A673 (cell line): Measurements from ENCODE around the gene CLEC4F. TPM values are rescaled to one million over a fixed set of nuclear protein-coding genes. Genes with fewer than 3 reads are reported as not detected.
"Not testable (repeated sequence)": the region's sequence is repeated elsewhere in the genome, so short reads cannot be mapped to it uniquely, and the experiment has no call there.

ENCODE experiments used
- BruUV-seq: library from RNA; stranded (reverse); fragments of 400-500 nt; replicated peaks from 2 replicates; lab custom pipeline; 2021; lab: Mats Ljungman, UMichigan
- CTCF ChIA-PET: fragments of 300-600 bp; sonication (Branson Sonifier 250); formaldehyde crosslinking; loops from one replicate; lab custom pipeline; 2022; ENCODE audit warnings: antibody characterized with exemption; lab: Charles Lee
- POLR2A ChIA-PET: fragments of 300-600 bp; sonication (Branson Sonifier 250); formaldehyde crosslinking; loops from one replicate; lab custom pipeline; 2022; ENCODE audit warnings: antibody characterized with exemption; ENCODE audit not compliant: low non-redundant PET; lab: Charles Lee
- DNase-seq: peaks from one replicate; pipeline ENCODE4 v3.0.0-alpha.2; 2015; ENCODE audit warnings: low spot score
- H3K27ac ChIP-seq: fragments of 200-600 bp; sonication (generic); 2 replicates; pipeline ENCODE4 v1.5.1; 2016; ENCODE audit warnings: mixed run types, low read depth, mild to moderate bottlenecking, mixed read lengths, antibody characterized with exemption, low read length; ENCODE audit not compliant: poor library complexity, severe bottlenecking
- H3K27me3 ChIP-seq: fragments of 200-600 bp; sonication (generic); replicated peaks from 2 replicates; pipeline ENCODE4 v1.6.1; 2017; ENCODE audit warnings: mixed run types, low read depth, mild to moderate bottlenecking, mixed read lengths, antibody characterized with exemption, low read length; ENCODE audit not compliant: insufficient read depth, poor library complexity
- H3K36me3 ChIP-seq: fragments of 200-600 bp; sonication (generic); 2 replicates; pipeline ENCODE4 v1.6.1; 2016; ENCODE audit warnings: mixed run types, mild to moderate bottlenecking, mixed read lengths, antibody characterized with exemption, low read length; ENCODE audit not compliant: insufficient read depth, poor library complexity, severe bottlenecking
- H3K4me1 ChIP-seq: fragments of 200-600 bp; sonication (generic); 2 replicates; pipeline ENCODE4 v1.6.1; 2017; ENCODE audit warnings: mixed run types, mild to moderate bottlenecking, mixed read lengths, antibody characterized with exemption, low read length; ENCODE audit not compliant: insufficient read depth, poor library complexity, severe bottlenecking
- H3K4me3 ChIP-seq: fragments of 200-600 bp; sonication (generic); 2 replicates; pipeline ENCODE4 v1.5.1; 2016; ENCODE audit warnings: low read depth, mixed run types, mild to moderate bottlenecking, mixed read lengths, low read length; ENCODE audit not compliant: poor library complexity, severe bottlenecking
- H3K9me3 ChIP-seq: fragments of 200-600 bp; sonication (generic); 2 replicates; pipeline ENCODE4 v1.6.1; 2016; ENCODE audit warnings: mixed run types, low read depth, mild to moderate bottlenecking, mixed read lengths, antibody characterized with exemption, low read length; ENCODE audit not compliant: poor library complexity, severe bottlenecking
- EZH2 ChIP-seq: fragments of 200-600 bp; sonication (generic); IDR thresholded peaks from 2 replicates; pipeline ENCODE4 v1.6.1; 2017; ENCODE audit warnings: borderline replicate concordance, low read depth, mild to moderate bottlenecking, mixed read lengths, antibody characterized with exemption, low read length; ENCODE audit not compliant: poor library complexity, severe bottlenecking
- intact Hi-C: fragments of 100-400 bp; cut with micrococcal nuclease; formaldehyde crosslinking; loops from one replicate; pipeline ENCODE4 v1.10.0; 2022; ENCODE audit not compliant: unreplicated experiment
- total RNA-seq: library from RNA; stranded (reverse); gene quantifications from 2 replicates; pipeline ENCODE4 v1.2.3, GENCODE V29; 2021
- TF ChIP-seq, protein P1 (sequence below): fragments of 300-800, 200-600 bp; sonication (generic); conservative IDR thresholded peaks from 2 replicates; pipeline ENCODE4 v1.5.1; 2017; ENCODE audit warnings: low read depth, mild to moderate bottlenecking, antibody characterized with exemption, low read length, moderate library complexity, mixed read lengths

CLEC4F gene
- total RNA-seq, 1 experiment from 2014 or later, result 0.67 TPM

DNA sequence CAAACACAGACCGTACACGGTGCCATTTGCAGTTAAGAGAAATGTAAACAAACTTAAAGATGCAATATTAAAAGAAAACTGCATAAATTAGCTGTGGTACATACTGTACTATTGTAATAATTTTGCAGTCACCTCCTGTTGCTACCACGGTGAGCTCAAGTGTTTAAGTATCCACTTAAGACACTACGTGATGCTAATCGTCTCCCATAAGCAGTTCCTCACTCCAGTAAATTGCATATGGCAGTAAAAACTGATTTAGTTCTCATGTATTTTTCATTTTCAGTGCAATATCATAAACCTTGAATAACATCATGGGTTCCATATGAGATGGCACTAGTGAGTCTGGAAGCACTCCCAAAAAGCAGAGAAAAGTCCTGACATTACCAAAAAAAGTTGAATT lies 14.4 kb downstream of the CLEC4F start:
- no peak for TF ChIP-seq EZH2
- TF ChIP-seq, protein P1, sequence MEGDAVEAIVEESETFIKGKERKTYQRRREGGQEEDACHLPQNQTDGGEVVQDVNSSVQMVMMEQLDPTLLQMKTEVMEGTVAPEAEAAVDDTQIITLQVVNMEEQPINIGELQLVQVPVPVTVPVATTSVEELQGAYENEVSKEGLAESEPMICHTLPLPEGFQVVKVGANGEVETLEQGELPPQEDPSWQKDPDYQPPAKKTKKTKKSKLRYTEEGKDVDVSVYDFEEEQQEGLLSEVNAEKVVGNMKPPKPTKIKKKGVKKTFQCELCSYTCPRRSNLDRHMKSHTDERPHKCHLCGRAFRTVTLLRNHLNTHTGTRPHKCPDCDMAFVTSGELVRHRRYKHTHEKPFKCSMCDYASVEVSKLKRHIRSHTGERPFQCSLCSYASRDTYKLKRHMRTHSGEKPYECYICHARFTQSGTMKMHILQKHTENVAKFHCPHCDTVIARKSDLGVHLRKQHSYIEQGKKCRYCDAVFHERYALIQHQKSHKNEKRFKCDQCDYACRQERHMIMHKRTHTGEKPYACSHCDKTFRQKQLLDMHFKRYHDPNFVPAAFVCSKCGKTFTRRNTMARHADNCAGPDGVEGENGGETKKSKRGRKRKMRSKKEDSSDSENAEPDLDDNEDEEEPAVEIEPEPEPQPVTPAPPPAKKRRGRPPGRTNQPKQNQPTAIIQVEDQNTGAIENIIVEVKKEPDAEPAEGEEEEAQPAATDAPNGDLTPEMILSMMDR, result no peak
- DNase-seq, result no peak
- H3K36me3 ChIP-seq, result no peaks in the 10 kb centered on the region
- no peaks in the 10 kb centered on the region for H3K27me3 ChIP-seq
- CTCF ChIA-PET, result no interaction called here
- H3K4me3 ChIP-seq, result no peak overlapping the region
- POLR2A ChIA-PET, result no interaction called here
- H3K9me3 ChIP-seq, result no peaks in the 10 kb centered on the region
- intact Hi-C loops, result no loop called here
- no TSS peak for BruUV-seq
- H3K27ac ChIP-seq, result no peak overlapping the region
- no peaks in the 10 kb centered on the region for H3K4me1 ChIP-seq

DNA sequence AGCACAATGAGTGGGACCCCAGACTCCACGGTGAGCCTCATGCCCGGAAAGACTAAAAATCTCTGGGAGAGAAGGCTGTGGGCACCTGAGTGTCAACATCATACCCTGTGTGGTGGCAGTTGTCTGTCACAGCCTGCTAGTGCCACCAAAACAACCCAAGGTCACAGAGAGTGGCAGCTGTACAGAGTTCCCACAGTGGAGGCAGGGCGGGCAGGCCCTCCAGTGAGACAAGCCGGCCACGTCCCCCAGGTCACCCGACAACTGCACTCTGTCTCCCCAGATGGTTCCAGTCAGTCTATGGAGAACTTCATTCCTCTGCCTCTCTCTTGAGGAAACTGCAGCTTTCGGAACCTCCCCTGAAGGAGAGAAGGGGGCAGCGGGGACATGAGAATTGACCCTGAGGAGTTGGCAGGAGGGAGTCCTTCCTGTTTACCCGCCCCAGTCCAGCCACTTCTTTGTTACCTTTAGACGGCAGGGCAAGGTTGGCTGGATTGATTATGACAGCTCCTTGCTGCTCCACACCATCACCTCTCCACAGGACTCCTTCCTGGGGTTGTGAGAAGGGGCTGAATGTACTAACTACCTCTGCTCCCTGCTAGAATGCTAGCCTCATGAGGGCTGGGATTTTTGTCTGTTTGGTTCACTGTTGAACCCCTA lies 18.7 kb downstream of the CLEC4F start:
- no peak overlapping the region for H3K4me3 ChIP-seq
- intact Hi-C loops, result no loop called here
- ChIA-PET CTCF (no interaction called here), POLR2A (no interaction called here)
- no peak for DNase-seq
- BruUV-seq, result no TSS peak
- no peak for TF ChIP-seq EZH2
- TF ChIP-seq, protein P1, result no peak
- H3K27me3 ChIP-seq, result no peaks in the 10 kb centered on the region
- H3K36me3 ChIP-seq, result no peaks in the 10 kb centered on the region
- H3K4me1 ChIP-seq, result no peaks in the 10 kb centered on the region
- H3K27ac ChIP-seq, result no peak overlapping the region
- no peaks in the 10 kb centered on the region for H3K9me3 ChIP-seq

DNA sequence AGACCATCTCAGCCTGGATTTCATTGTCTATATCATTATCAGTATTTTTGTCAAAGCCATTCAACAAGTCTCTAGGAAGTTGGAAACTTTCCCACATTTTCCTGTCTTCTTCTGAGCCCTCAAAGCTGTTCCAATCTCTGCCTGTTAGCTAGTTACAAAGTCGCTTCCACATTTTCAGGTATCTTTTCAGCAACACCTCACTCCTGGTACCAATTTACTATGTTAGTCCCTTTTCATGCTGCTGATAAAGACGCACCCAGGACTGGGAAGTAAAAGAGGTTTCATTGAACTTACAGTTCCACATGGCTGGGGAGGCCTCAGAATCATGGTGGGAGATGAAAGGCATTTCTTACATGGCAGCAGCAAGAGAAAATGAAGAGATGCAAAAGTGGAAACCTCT lies 20.7 kb downstream of the CLEC4F start:
- TF ChIP-seq, protein P1, result no peak
- no peak for TF ChIP-seq EZH2
- Histone ChIP-seq H3K9me3 (no peaks in the 10 kb centered on the region), H3K36me3 (no peaks in the 10 kb centered on the region), H3K27me3 (no peaks in the 10 kb centered on the region), H3K27ac (no peak overlapping the region), H3K4me3 (no peak overlapping the region), H3K4me1 (no peaks in the 10 kb centered on the region)
- intact Hi-C loops, result no loop called here
- no peak for DNase-seq
- BruUV-seq, result no TSS peak
- CTCF ChIA-PET, result no interaction called here
- POLR2A ChIA-PET, result no interaction called here

DNA sequence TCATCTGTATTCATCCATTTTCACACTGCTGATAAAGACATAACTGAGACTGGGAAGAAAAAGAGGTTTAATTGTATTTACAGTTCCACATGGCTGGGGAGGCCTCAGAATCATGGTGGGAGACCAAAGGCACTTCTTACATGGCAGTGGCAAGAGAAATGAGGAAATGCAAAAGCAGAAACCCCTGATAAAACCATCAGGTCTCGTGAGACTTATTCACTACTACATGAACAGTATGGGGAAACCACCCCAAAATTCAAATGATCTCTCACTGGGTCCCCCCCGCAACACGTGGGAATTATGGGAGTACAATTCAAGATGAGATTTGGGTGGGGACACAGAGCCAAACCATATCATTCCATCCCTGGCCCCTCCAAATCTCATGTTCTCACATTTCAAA lies 22.4 kb downstream of the CLEC4F start:
- intact Hi-C loops, result not testable (repeated sequence)
- POLR2A ChIA-PET, result interaction anchor here (0.7 kb wide), 1 partner anchor 51 kb away, joined by 8 read pairs; no protein-coding TSS in a partner anchor

More for the DNA sequence above, 22.4 kb downstream of the CLEC4F start:
- CTCF ChIA-PET, BruUV-seq, H3K27ac ChIP-seq, H3K27me3 ChIP-seq, H3K4me1 ChIP-seq, H3K9me3 ChIP-seq, H3K36me3 ChIP-seq, H3K4me3 ChIP-seq, DNase-seq: not testable (repeated sequence)
